RWPE2 (cell line): ENCODE measurements around the gene ASB14.
"Not testable (repeated sequence)": the region's sequence is repeated elsewhere in the genome, so short reads cannot be mapped to it uniquely, and the experiment has no call there.

ENCODE experiments used
- ATAC-seq: fragments of 200-7000 bp; cut with Tn5 transposase; 3 replicates; pipeline ENCODE4 v1.9.1; 2021; ENCODE audit warnings: low read depth
- DNase-seq: peaks from one replicate; pipeline ENCODE4 v3.0.0-alpha.2; 2020; ENCODE audit warnings: low spot score
- H3K27ac ChIP-seq: fragments of 450-650 bp; 2 replicates; pipeline ENCODE4 v1.5.1; 2017; ENCODE audit warnings: mild to moderate bottlenecking; ENCODE audit not compliant: poor library complexity, severe bottlenecking
- H3K27me3 ChIP-seq: fragments of 250-450 bp; sonication (Bioruptor Pico); 2 replicates; pipeline ENCODE4 v1.5.1; 2021; ENCODE audit warnings: mild to moderate bottlenecking, moderate library complexity; ENCODE audit not compliant: insufficient read depth, poor library complexity, severe bottlenecking
- H3K36me3 ChIP-seq: fragments of 250-450 bp; sonication (Bioruptor Pico); 2 replicates; pipeline ENCODE4 v1.5.1; 2020; ENCODE audit warnings: low read depth, mild to moderate bottlenecking, moderate library complexity
- H3K4me1 ChIP-seq: fragments of 250-450 bp; sonication (Bioruptor Pico); 2 replicates; pipeline ENCODE4 v1.5.1; 2021; ENCODE audit warnings: mild to moderate bottlenecking, moderate library complexity; ENCODE audit not compliant: insufficient read depth, poor library complexity, severe bottlenecking
- H3K4me3 ChIP-seq: fragments of 250-450 bp; sonication (Bioruptor Pico); 2 replicates; pipeline ENCODE4 v1.5.1; 2021; ENCODE audit warnings: mild to moderate bottlenecking, moderate library complexity; ENCODE audit not compliant: severe bottlenecking
- H3K9me3 ChIP-seq: fragments of 250-450 bp; sonication (Bioruptor Pico); 2 replicates; pipeline ENCODE4 v1.5.1; 2021; ENCODE audit warnings: mild to moderate bottlenecking, moderate library complexity; ENCODE audit not compliant: severe bottlenecking
- TF ChIP-seq, protein P1 (sequence below): fragments of 450-650 bp; IDR thresholded peaks from one replicate; pipeline ENCODE4 v1.5.1; 2017; ENCODE audit warnings: mild to moderate bottlenecking, moderate library complexity; ENCODE audit not compliant: poor library complexity, severe bottlenecking

The ASB14 gene

DNA sequence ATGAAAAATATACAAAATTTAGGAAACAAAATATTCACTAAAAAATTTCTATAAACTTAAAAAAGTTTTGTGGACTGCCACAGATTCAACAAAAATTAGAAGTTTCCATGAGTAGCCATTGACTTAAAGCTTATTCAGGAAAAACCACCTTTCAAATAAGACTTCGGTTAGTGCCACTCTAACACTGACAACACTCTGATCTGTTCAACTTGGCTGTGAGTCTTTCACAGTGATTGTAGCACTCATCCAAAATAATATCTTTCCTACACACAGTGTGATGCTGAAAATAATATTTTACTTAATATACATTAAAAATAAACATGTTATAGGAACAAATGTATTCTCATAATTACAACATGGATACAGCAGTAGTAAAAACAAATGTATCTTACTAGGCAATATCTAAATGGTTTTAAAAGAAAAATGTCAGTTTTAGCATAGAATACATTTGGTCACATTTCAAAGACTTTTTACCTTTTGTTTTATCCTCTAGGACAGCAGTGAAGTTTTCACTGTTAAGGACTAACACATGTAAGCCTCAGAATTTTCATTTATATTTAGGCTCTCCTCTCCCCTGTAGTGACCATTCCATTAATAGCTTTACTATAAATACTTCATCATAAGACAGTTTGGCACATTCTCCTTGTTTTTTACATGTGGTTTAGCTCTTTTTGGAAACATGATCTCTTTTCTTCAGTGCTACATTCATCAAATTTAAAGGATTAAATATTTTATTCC, at the start of gene ASB14:
Gene ASB14, minus strand, starts transcription at position 527 of the 738 bp plus-strand sequence. CDS start 652 bp downstream, outside the sequence.
- ATAC-seq (no peak), DNase-seq (no peak)
- TF ChIP-seq, protein P1, sequence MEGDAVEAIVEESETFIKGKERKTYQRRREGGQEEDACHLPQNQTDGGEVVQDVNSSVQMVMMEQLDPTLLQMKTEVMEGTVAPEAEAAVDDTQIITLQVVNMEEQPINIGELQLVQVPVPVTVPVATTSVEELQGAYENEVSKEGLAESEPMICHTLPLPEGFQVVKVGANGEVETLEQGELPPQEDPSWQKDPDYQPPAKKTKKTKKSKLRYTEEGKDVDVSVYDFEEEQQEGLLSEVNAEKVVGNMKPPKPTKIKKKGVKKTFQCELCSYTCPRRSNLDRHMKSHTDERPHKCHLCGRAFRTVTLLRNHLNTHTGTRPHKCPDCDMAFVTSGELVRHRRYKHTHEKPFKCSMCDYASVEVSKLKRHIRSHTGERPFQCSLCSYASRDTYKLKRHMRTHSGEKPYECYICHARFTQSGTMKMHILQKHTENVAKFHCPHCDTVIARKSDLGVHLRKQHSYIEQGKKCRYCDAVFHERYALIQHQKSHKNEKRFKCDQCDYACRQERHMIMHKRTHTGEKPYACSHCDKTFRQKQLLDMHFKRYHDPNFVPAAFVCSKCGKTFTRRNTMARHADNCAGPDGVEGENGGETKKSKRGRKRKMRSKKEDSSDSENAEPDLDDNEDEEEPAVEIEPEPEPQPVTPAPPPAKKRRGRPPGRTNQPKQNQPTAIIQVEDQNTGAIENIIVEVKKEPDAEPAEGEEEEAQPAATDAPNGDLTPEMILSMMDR: no peak
- no peak within 1 kb of the TSS for H3K4me3 ChIP-seq
- no peaks in the 10 kb centered on the region for H3K36me3 ChIP-seq
- no peaks in the 10 kb centered on the region for H3K27me3 ChIP-seq
- H3K4me1 ChIP-seq: no peaks in the 10 kb centered on the region
- no peaks in the 10 kb centered on the region for H3K9me3 ChIP-seq
- no peak within 1 kb of the TSS for H3K27ac ChIP-seq

DNA sequence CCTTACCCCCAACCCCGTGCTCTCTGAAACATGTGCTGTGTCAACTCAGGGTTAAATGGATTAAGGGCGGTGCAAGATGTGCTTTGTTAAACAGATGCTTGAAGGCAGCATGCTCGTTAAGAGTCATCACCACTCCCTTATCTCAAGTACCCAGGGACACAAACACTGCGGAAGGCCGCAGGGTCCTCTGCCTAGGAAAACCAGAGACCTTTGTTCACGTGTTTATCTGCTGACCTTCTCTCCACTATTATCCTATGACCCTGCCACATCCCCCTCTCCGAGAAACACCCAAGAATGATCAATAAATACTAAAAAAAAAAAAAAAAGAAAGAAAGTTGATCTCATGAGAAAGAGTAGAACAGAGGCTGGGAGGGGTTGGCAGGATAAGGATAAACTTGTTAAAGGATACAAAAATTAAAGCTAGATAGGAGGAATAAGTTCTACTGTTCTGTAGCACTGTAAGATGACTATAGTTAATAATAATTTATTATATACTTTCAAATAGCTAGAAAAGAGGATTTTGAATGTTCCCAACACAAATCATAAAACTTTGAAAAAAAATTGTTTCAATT, 46.7 kb upstream of the ASB14 start:
- peaks cover 12% of the 10 kb centered on the region for H3K27me3 ChIP-seq
- not testable (repeated sequence) for H3K36me3 ChIP-seq, H3K4me3 ChIP-seq, ATAC-seq, H3K4me1 ChIP-seq, H3K9me3 ChIP-seq, H3K27ac ChIP-seq, DNase-seq

DNA sequence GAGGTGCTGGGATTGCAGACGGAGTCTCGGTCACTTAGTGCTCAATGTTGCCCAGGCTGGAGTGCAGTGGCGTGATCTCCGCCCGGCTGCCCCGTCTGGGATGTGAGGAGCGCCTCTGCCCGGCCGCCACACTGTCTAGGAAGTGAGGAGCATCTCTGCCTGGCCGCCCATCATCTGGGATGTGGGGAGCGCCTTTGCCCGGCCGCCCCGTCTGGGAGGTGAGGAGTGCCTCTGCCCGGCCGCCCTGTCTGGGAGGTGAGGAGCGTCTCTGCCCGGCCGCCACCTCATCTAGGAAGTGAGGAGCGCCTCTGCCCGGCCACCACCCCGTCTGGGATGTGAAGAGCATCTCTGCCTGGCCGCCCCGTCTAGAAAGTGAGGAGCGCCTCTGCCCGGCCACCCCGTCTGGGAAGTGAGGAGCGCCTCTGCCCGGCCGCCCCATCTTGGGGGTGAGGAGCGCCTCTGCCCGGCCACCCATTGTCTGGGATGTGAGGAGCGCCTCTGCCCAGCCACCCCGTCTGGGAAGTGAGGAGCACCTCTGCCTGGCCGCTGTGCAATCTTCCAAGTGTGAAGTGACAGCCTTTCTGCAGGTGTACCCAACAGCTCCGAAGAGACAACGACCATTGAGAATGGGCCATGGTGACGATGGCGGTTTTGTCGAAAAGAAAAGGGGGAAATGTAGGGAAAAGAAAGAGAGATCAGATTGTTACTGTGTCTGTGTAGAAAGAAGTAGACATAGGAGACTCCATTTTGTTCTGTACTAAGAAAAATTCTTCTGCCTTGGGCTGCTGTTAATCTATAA, 46.0 kb upstream of the ASB14 start:
- H3K27ac ChIP-seq, H3K4me1 ChIP-seq, H3K9me3 ChIP-seq, DNase-seq, H3K36me3 ChIP-seq, ATAC-seq, H3K4me3 ChIP-seq: not testable (repeated sequence)
- peaks cover 16% of the 10 kb centered on the region for H3K27me3 ChIP-seq

DNA sequence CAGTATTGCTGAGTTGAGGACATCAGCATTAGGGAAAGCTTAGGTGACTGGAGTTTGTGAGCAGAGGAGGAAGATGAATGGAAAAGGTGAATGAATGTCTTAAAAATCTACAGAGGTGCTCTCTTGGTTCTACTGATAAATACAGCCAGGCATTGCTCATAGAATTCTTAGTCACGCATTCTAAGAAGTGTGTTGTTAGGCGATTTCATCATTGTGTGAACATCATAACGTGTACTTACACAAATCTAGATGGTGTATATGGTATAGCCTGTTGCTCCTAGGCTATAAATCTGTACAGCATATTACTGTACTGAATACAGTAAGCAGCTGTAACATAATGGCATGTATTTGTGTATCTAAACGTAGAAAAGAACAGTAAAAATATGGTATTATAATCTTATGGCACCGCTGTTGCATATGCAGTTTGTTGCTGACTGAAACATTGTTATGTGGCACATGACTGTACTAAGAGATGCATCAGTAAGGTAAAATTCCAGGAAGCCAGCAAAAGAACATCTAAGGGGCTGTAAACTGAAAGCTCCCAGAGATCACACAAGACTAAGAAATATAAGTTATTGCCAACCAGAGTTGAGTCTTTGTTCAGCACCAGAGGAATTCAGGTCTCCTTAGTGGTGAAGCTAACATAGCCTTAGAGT, 42.9 kb upstream of the ASB14 start:
- H3K4me1 ChIP-seq: no peaks in the 10 kb centered on the region
- H3K27me3 ChIP-seq: peaks cover 16% of the 10 kb centered on the region
- no peaks in the 10 kb centered on the region for H3K9me3 ChIP-seq
- no peak overlapping the region for H3K4me3 ChIP-seq
- DNase-seq (no peak), ATAC-seq (no peak)
- TF ChIP-seq, protein P1: no peak
- no peak overlapping the region for H3K27ac ChIP-seq
- no peaks in the 10 kb centered on the region for H3K36me3 ChIP-seq

DNA sequence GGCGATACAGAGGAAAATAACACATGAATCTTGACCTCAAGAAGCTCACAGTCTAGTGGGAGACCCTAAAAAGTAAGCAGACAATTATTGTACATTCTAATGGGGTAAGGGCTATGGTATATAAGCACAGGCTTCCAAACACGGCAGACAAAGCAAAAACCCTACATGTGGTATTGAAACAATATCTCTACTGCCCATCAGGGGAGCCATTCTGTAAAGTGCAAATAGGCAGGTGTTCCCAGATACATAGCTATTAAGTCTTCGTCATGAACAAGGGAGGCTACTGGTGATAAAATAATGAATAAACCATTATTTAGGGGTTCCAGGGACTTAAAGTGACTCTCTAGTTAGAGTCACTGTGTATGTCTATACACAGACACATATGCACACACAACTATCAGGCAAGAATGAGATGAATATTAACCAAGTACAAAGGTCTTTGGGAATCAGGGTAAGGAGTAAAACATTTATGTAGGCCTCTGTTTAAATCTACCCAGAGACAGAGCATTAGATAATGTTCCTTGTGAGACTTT, 38.7 kb upstream of the ASB14 start:
- no peak overlapping the region for H3K27ac ChIP-seq
- no peak overlapping the region for H3K4me3 ChIP-seq
- no peak for DNase-seq
- no peaks in the 10 kb centered on the region for H3K36me3 ChIP-seq
- no peaks in the 10 kb centered on the region for H3K4me1 ChIP-seq
- no peaks in the 10 kb centered on the region for H3K9me3 ChIP-seq
- H3K27me3 ChIP-seq: peaks cover 13% of the 10 kb centered on the region
- ATAC-seq: no peak
- TF ChIP-seq, protein P1: no peak

DNA sequence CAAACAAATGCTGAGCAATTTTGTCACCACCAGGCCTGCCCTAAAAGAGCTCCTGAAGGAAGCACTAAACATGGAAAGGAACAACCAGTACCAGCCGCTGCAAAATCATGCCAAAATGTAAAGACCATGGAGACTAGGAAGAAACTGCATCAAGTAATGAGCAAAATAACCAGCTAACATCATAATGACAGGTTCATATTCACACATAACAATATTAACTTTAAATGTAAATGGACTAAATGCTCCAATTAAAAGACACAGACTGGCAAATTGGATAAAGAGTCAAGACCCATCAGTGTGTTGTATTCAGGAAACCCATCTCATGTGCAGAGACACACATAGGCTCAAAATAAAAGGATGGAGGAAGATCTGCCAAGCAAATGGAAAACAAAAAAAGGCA, 34.0 kb upstream of the ASB14 start:
- H3K36me3 ChIP-seq, ATAC-seq, H3K27me3 ChIP-seq, H3K9me3 ChIP-seq, H3K4me1 ChIP-seq, H3K4me3 ChIP-seq, DNase-seq, H3K27ac ChIP-seq: not testable (repeated sequence)
